IMR-90 (cell line): ENCODE results near the gene SUGCT. TPM values are rescaled to one million over a fixed set of nuclear protein-coding genes. Genes with fewer than 3 reads are reported as not detected.

Experiments used
- ATAC-seq: fragments of 200-7000 bp; cut with Tn5 transposase; 2 replicates; pipeline ENCODE4 v1.9.1; 2020; ENCODE audit warnings: low read depth, mild to moderate bottlenecking, moderate library complexity
- BruUV-seq: library from RNA; stranded (reverse); fragments of 400-500 nt; replicated peaks from 2 replicates; lab custom pipeline; 2021; lab: Mats Ljungman, UMichigan
- CTCF ChIA-PET: fragments of 300-600 bp; formaldehyde crosslinking; extraction: SDS; loops from one replicate; lab custom pipeline; 2021; ENCODE audit warnings: antibody characterized with exemption; lab: Yijun Ruan, JAX
- POLR2A ChIA-PET: fragments of 300-600 bp; sonication (Branson Sonifier 250); formaldehyde crosslinking; loops from one replicate; lab custom pipeline; 2022; ENCODE audit warnings: antibody characterized with exemption; ENCODE audit not compliant: unreplicated experiment; lab: Charles Lee
- DNase-seq: peaks from one replicate; pipeline ENCODE4 v3.0.0; 2013
- H2AFZ ChIP-seq: replicated peaks from 2 replicates; pipeline ENCODE3; 2013; ENCODE audit warnings: low read length, mild to moderate bottlenecking; ENCODE audit not compliant: poor library complexity
- H2AK5ac ChIP-seq: 2 replicates; pipeline ENCODE4 v1.6.1; 2013; ENCODE audit warnings: low read depth, low read length, inconsistent platforms
- H2AK9ac ChIP-seq: replicated peaks from 2 replicates; pipeline ENCODE3; 2013; ENCODE audit warnings: mild to moderate bottlenecking, low read depth, low read length, moderate library complexity; ENCODE audit not compliant: poor library complexity
- H2BK120ac ChIP-seq: 2 replicates; pipeline ENCODE4 v1.6.1; 2013; ENCODE audit warnings: low read depth, low read length, inconsistent platforms
- H2BK15ac ChIP-seq: 3 replicates; pipeline ENCODE4 v1.6.1; 2013; ENCODE audit warnings: low read depth, low read length, inconsistent platforms
- H2BK20ac ChIP-seq: 2 replicates; pipeline ENCODE4 v1.6.1; 2013; ENCODE audit warnings: low read depth, mild to moderate bottlenecking, inconsistent platforms, low read length, moderate library complexity
- H2BK5ac ChIP-seq: 2 replicates; pipeline ENCODE4 v1.6.1; 2013; ENCODE audit warnings: mild to moderate bottlenecking, low read depth, low read length, inconsistent platforms; ENCODE audit not compliant: poor library complexity, severe bottlenecking
- H3K14ac ChIP-seq: replicated peaks from 2 replicates; pipeline ENCODE4 v1.6.1; 2013; ENCODE audit warnings: low read depth, low read length, inconsistent platforms
- H3K18ac ChIP-seq: 2 replicates; pipeline ENCODE4 v1.6.1; 2013; ENCODE audit warnings: low read depth, low read length, control low read depth
- H3K23ac ChIP-seq: 2 replicates; pipeline ENCODE4 v1.6.1; 2013; ENCODE audit warnings: low read depth, low read length, inconsistent platforms
- H3K27ac ChIP-seq: 2 replicates; pipeline ENCODE4 v1.5.1; 2013; ENCODE audit warnings: mild to moderate bottlenecking, control low read depth, low read length; ENCODE audit not compliant: insufficient read depth
- H3K27me3 ChIP-seq: 2 replicates; pipeline ENCODE4 v1.6.1; 2013; ENCODE audit warnings: low read length; ENCODE audit not compliant: control insufficient read depth, insufficient read depth
- H3K36me3 ChIP-seq: 2 replicates; pipeline ENCODE4 v1.6.1; 2013; ENCODE audit warnings: low read length, mixed read lengths; ENCODE audit not compliant: control insufficient read depth, insufficient read depth
- H3K4ac ChIP-seq: 2 replicates; pipeline ENCODE4 v1.6.1; 2013; ENCODE audit warnings: low read depth, low read length, inconsistent platforms
- H3K4me1 ChIP-seq: 2 replicates; pipeline ENCODE4 v1.6.1; 2013; ENCODE audit warnings: low read length, mixed read lengths; ENCODE audit not compliant: control insufficient read depth, insufficient read depth
- H3K4me2 ChIP-seq: 2 replicates; pipeline ENCODE4 v1.6.1; 2013; ENCODE audit warnings: low read depth, mild to moderate bottlenecking, control low read depth, low read length, moderate library complexity
- H3K4me3 ChIP-seq: 2 replicates; pipeline ENCODE4 v1.5.1; 2013; ENCODE audit warnings: low read depth, mild to moderate bottlenecking, control low read depth, low read length, moderate library complexity; ENCODE audit not compliant: insufficient read depth
- H3K56ac ChIP-seq: 2 replicates; pipeline ENCODE4 v1.6.1; 2013; ENCODE audit warnings: low read length, inconsistent platforms; ENCODE audit not compliant: insufficient read depth; ENCODE audit errors: extremely low read depth
- H3K79me1 ChIP-seq, 2 experiments: 2 replicates each; pipeline ENCODE4 v1.6.1; 2013; ENCODE audit warnings: low read length in 2 of 2, inconsistent platforms in 1 of 2, low read depth in 1 of 2
- H3K9ac ChIP-seq: 2 replicates; pipeline ENCODE4 v1.6.1; 2013; ENCODE audit warnings: low read depth, low read length, control low read depth
- H3K9me1 ChIP-seq: 2 replicates; pipeline ENCODE4 v1.6.1; 2013; ENCODE audit warnings: low read length, inconsistent platforms; ENCODE audit not compliant: insufficient read depth
- H3K9me3 ChIP-seq: 2 replicates; pipeline ENCODE4 v1.6.1; 2013; ENCODE audit warnings: low read length; ENCODE audit not compliant: control insufficient read depth, insufficient read depth
- H4K20me1 ChIP-seq: 2 replicates; pipeline ENCODE4 v1.6.1; 2013; ENCODE audit warnings: low read length, inconsistent platforms; ENCODE audit not compliant: insufficient read depth
- H4K5ac ChIP-seq: 2 replicates; pipeline ENCODE4 v1.6.1; 2013; ENCODE audit warnings: mild to moderate bottlenecking, low read depth, low read length, control low read depth
- H4K8ac ChIP-seq, 2 experiments: 2 replicates each; pipeline ENCODE4 v1.6.1; 2013; ENCODE audit warnings: low read depth in 2 of 2, low read length in 2 of 2, control low read depth in 1 of 2, inconsistent platforms in 1 of 2
- H4K91ac ChIP-seq: 2 replicates; pipeline ENCODE4 v1.6.1; 2013; ENCODE audit warnings: low read depth, low read length, inconsistent platforms; ENCODE audit not compliant: insufficient read depth
- BHLHE40 ChIP-seq: fragments of 150-350 bp; IDR thresholded peaks from 2 replicates; pipeline ENCODE4 v1.6.1; 2016; ENCODE audit warnings: mild to moderate bottlenecking, low read depth, low read length
- MAFK ChIP-seq: IDR thresholded peaks from 2 replicates; pipeline ENCODE4 v1.6.1; 2012; ENCODE audit warnings: low read depth, low read length, improper control_type of control experiment
- POLR2A ChIP-seq: IDR thresholded peaks from 2 replicates; pipeline ENCODE4 v1.6.1; 2012; ENCODE audit warnings: mild to moderate bottlenecking, low read depth, low read length
- WGBS, 2 experiments: methylation state at CpG; one replicate each; pipeline versions ENCODE4 v1.1.5 to v1.1.7; 2013; ENCODE audit warnings: missing lambda C conversion rate in 2 of 2; ENCODE audit not compliant: insufficient read length in 1 of 2; ENCODE audit errors: extremely low coverage in 2 of 2; 5-methylcytosine and 5-hydroxymethylcytosine counted together
- dilution Hi-C: fragments of 300-500 bp; cut with HindIII; formaldehyde crosslinking; loops from one replicate; pipeline ENCODE4 v1.14.3; 2018; ENCODE audit warnings: low sequenced_read_pairs; ENCODE audit not compliant: unreplicated experiment
- in situ Hi-C: fragments of 300-500 bp; cut with MboI; formaldehyde crosslinking; loops from 3 replicates; pipeline ENCODE4 v1.14.3; 2019; ENCODE audit warnings: low sequenced_read_pairs, inconsistent platforms, mixed read lengths
- intact Hi-C: fragments of 100-400 bp; cut with micrococcal nuclease; formaldehyde crosslinking; loops from 2 replicates; pipeline ENCODE4 v1.10.0; 2022
- polyA plus RNA-seq, 3 experiments: library from polyadenylated mRNA; depleted of rRNA; stranded (reverse); fragments of >200 nt; gene quantifications; 2 replicates each; pipeline ENCODE4 v1.2.3, GENCODE V29; 2012; ENCODE audit warnings: low replicate concordance in 1 of 3
- total RNA-seq: library from RNA; depleted of rRNA; stranded (reverse); fragments of >200 nt; gene quantifications from 2 replicates; pipeline ENCODE4 v1.2.3, GENCODE V29; 2012
- TF ChIP-seq, protein P1 (sequence below): fragments of 150-350 bp; IDR thresholded peaks from 2 replicates; pipeline ENCODE4 v1.6.1; 2017; ENCODE audit warnings: mild to moderate bottlenecking, antibody characterized with exemption, low read length, low read depth

SUGCT gene
- total and polyA plus RNA-seq, 2 of the 4 experiments (the other 2 are of a cell fraction), result 5.9 to 8.3 TPM

DNA sequence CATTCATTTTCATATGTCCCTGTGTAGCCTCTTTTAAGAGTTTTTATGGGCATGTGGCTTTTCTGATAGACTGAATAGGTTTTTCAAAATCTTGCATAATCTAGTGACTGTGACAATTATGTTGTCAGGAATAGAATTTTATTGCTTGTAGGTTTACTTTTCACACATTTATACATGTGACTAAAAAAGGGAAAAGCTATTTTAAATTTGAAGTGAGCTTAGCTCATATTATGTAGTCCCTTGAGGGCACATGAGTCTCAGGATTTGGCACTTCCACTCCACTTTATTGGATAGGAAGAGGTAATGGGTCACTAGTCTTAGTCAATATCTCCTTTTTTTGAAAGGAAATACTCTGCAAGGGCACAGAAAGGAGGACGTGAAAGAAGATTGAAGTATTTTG is 247.3 kb downstream of the SUGCT start:
- DNase-seq, result no peak
- H3K27ac ChIP-seq, result no peak overlapping the region
- no peak overlapping the region for H2AK9ac ChIP-seq
- no peak overlapping the region for H2BK15ac ChIP-seq
- H3K18ac ChIP-seq, result no peak overlapping the region
- no peak overlapping the region for H2BK20ac ChIP-seq
- no peaks in the 10 kb centered on the region for H3K79me1 ChIP-seq
- H3K4me1 ChIP-seq, result no peaks in the 10 kb centered on the region
- H4K91ac ChIP-seq, result no peak overlapping the region
- no peak overlapping the region for H2BK120ac ChIP-seq
- no peak overlapping the region for H3K9ac ChIP-seq
- H2AK5ac ChIP-seq, result no peak overlapping the region
- H3K4me3 ChIP-seq, result no peak overlapping the region
- no peak overlapping the region for H2BK5ac ChIP-seq
- dilution Hi-C loops (no loop called here), in situ Hi-C loops (no loop called here), intact Hi-C loops (no loop called here)
- H3K9me1 ChIP-seq, result no peaks in the 10 kb centered on the region
- no CpG with 5 or more reads among the region's 1 CpG for whole genome bisulfite sequencing, 2 experiments
- H4K5ac ChIP-seq, result no peak overlapping the region
- no peaks in the 10 kb centered on the region for H4K20me1 ChIP-seq
- POLR2A ChIA-PET, result no interaction called here
- H2AFZ ChIP-seq, result no peak overlapping the region
- H3K4ac ChIP-seq, result no peak overlapping the region
- no peak overlapping the region for H3K23ac ChIP-seq
- H3K27me3 ChIP-seq, result no peaks in the 10 kb centered on the region
- no peak for ATAC-seq
- H4K8ac ChIP-seq, result no peak overlapping the region
- no peak overlapping the region for H3K56ac ChIP-seq
- H3K4me2 ChIP-seq, result no peak overlapping the region
- CTCF ChIA-PET, result no interaction called here
- no peak for TF ChIP-seq BHLHE40
- no peak for TF ChIP-seq POLR2A
- TF ChIP-seq, protein P1, sequence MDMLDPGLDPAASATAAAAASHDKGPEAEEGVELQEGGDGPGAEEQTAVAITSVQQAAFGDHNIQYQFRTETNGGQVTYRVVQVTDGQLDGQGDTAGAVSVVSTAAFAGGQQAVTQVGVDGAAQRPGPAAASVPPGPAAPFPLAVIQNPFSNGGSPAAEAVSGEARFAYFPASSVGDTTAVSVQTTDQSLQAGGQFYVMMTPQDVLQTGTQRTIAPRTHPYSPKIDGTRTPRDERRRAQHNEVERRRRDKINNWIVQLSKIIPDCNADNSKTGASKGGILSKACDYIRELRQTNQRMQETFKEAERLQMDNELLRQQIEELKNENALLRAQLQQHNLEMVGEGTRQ, result no peak
- TF ChIP-seq MAFK, result no peak
- no peaks in the 10 kb centered on the region for H3K36me3 ChIP-seq
- 0 out of 2 replicates have a peak, but pooled peaks cover 3% of the 10 kb centered on the region for H3K9me3 ChIP-seq
- BruUV-seq, result no TSS peak
- no peak overlapping the region for H3K14ac ChIP-seq
